Transverse colon (tissue), 4 donors: ENCODE measurements around the gene SYT1. TPM values are rescaled to one million over a fixed set of nuclear protein-coding genes. Genes with fewer than 3 reads are reported as not detected.

Experiments used
- DNase-seq: peaks from one replicate; pipeline ENCODE4 v3.0.0-alpha.2; 2019
- H3K27ac ChIP-seq, 4 donors: fragments of 200-600 bp; sonication (generic); 2 replicates each; pipeline ENCODE4 v1.5.1; 2016 to 2018; ENCODE audit warnings: inconsistent platforms in 4 of 4
- H3K27me3 ChIP-seq: fragments of 200-600 bp; sonication (generic); 2 replicates; pipeline ENCODE4 v1.5.1; 2017; ENCODE audit warnings: inconsistent platforms
- H3K36me3 ChIP-seq, 4 donors: fragments of 200-600 bp; sonication (generic); 2 replicates each; pipeline ENCODE4 v1.5.1; 2017 to 2019; ENCODE audit warnings: inconsistent platforms in 4 of 4
- H3K4me1 ChIP-seq, 4 donors: fragments of 200-600 bp; sonication (generic); 2 replicates each; pipeline ENCODE4 v1.5.1; 2017 to 2020; ENCODE audit warnings: inconsistent platforms in 4 of 4
- H3K4me3 ChIP-seq, 4 donors: fragments of 200-600 bp; sonication (generic); 1 replicate in 1 of 4; 2 replicates in 3 of 4; pipeline versions ENCODE4 v1.5.1 to v1.6.1; 2017 to 2019; ENCODE audit warnings: inconsistent platforms in 4 of 4
- H3K9me3 ChIP-seq, 2 donors: fragments of 200-600 bp; sonication (generic); 2 replicates each; pipeline ENCODE4 v1.5.1; 2017 to 2019; ENCODE audit warnings: inconsistent platforms in 2 of 2
- CTCF ChIP-seq, 5 experiments: fragments of 200-600 bp in 3 of 5; fragments of 450-650 bp in 2 of 5; sonication (generic) in 3 of 5; IDR thresholded peaks; 1 replicate in 2 of 5; 2 replicates in 3 of 5; pipeline ENCODE4 v1.5.1; 2016 to 2017; ENCODE audit warnings: antibody characterized with exemption in 5 of 5, inconsistent platforms in 3 of 5, mild to moderate bottlenecking in 2 of 5, moderate library complexity in 1 of 5
- EP300 ChIP-seq: sonication (generic); formaldehyde crosslinking; IDR thresholded peaks from one replicate; pipeline ENCODE4 v1.6.1; 2017; ENCODE audit warnings: antibody characterized with exemption, low read depth
- POLR2A ChIP-seq: fragments of 450-650 bp; IDR thresholded peaks from one replicate; pipeline ENCODE4 v1.6.1; 2016; ENCODE audit warnings: antibody characterized with exemption, mild to moderate bottlenecking, moderate library complexity
- POLR2AphosphoS5 ChIP-seq, 3 donors: sonication (generic); formaldehyde crosslinking; IDR thresholded peaks; one replicate each; pipeline ENCODE4 v1.6.1; 2016; ENCODE audit warnings: antibody characterized with exemption in 3 of 3
- WGBS, 2 donors: methylation state at CpG; one replicate each; pipeline ENCODE4 v1.1.5; 2018; ENCODE audit warnings: low coverage in 1 of 2; 5-methylcytosine and 5-hydroxymethylcytosine counted together
- in situ Hi-C, 4 donors: fragments of 200-750 bp; cut with MboI; loops; one replicate each; pipeline versions ENCODE4 v1.15.0 to v1.15.1; 2017; ENCODE audit warnings: low sequenced_read_pairs in 3 of 4, low pct_ligation_motif_present in 1 of 4, low pct_unique_long_range_greater_than_20kb in 1 of 4
- intact Hi-C: fragments of 100-400 bp; cut with DNase I; formaldehyde crosslinking; loops from one replicate; pipeline ENCODE4 v1.15.1; 2023; ENCODE audit warnings: low total_unique reads
- total RNA-seq, 4 donors: library from RNA; depleted of rRNA; stranded (reverse); fragments of >200 nt; gene quantifications; one replicate each; pipeline ENCODE4 v1.1.0, GENCODE V29; 2016

SYT1 gene
- total RNA-seq, 4 donors from 2014 or later: 0.60 to 4.9 (median 2.1) TPM

DNA sequence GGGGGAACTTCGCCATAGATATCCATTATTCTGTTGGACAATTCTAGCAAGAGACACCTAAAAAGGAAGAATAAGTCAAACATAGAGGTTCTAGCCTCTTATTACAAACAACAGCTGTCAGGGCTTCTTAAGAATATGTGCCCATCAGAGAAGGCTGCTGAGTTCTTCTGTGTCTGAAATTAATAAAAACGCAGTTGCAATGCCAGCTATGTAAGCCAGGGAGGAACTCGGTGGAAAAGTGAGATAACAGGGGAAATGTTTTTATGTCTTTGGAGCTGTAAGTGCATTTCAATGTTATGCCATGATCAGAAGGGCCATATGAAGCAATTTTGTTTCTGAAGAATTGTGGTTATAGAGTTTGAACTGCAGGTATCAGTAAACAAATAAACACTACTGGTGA is 95.0 kb downstream of the SYT1 start:
- TF ChIP-seq CTCF (IDR thresholded peaks at IDR 0.05): no peak
- no peak for TF ChIP-seq EP300
- TF ChIP-seq POLR2AphosphoS5 (IDR thresholded peaks at IDR 0.05): no peak
- TF ChIP-seq POLR2A: no peak
- intact Hi-C loops: no loop called here
- WGBS, 2 donors: 60 to 76% methylated on average over 3 of the region's 3 CpGs
- H3K27ac ChIP-seq: no peak overlapping the region
- in situ Hi-C loops: no loop called here
- no peaks in the 10 kb centered on the region for H3K36me3 ChIP-seq
- no peaks in the 10 kb centered on the region for H3K9me3 ChIP-seq
- no peak overlapping the region for H3K4me3 ChIP-seq
- no peak for DNase-seq
- H3K4me1 ChIP-seq: no peaks in the 10 kb centered on the region
- H3K27me3 ChIP-seq: no peaks in the 10 kb centered on the region

DNA sequence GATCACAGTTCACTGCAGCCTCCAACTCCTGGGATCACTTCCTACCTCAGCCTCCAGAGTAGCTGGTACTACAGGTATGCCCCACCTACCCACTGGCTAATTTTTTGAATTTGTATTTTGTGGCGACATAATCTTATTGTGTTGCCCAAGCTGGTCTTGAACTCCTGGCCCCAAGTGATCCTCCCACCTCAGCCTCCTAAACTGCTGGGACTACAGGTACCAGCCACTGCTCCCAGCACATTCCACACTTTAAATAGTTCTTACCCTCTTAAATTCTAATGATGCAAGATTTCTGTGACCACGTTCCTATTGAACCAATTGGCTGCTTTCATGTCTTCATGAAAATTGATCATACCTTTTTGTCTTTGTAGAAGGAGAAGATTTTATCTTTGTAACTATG is 96.6 kb downstream of the SYT1 start:
- 89 to 100% methylated on average over 1 to 2 of the region's 2 CpGs for WGBS, 2 donors
- H3K27me3 ChIP-seq: no peaks in the 10 kb centered on the region
- no peaks in the 10 kb centered on the region for H3K36me3 ChIP-seq
- H3K4me1 ChIP-seq: no peaks in the 10 kb centered on the region
- TF ChIP-seq POLR2AphosphoS5 (IDR thresholded peaks at IDR 0.05): no peak
- TF ChIP-seq POLR2A: no peak
- TF ChIP-seq EP300: no peak
- no peak for TF ChIP-seq CTCF (IDR thresholded peaks at IDR 0.05)
- H3K27ac ChIP-seq: no peak overlapping the region
- no peak overlapping the region for H3K4me3 ChIP-seq
- no peak for DNase-seq
- intact Hi-C loops (no loop called here), in situ Hi-C loops (no loop called here)
- H3K9me3 ChIP-seq: no peaks in the 10 kb centered on the region

DNA sequence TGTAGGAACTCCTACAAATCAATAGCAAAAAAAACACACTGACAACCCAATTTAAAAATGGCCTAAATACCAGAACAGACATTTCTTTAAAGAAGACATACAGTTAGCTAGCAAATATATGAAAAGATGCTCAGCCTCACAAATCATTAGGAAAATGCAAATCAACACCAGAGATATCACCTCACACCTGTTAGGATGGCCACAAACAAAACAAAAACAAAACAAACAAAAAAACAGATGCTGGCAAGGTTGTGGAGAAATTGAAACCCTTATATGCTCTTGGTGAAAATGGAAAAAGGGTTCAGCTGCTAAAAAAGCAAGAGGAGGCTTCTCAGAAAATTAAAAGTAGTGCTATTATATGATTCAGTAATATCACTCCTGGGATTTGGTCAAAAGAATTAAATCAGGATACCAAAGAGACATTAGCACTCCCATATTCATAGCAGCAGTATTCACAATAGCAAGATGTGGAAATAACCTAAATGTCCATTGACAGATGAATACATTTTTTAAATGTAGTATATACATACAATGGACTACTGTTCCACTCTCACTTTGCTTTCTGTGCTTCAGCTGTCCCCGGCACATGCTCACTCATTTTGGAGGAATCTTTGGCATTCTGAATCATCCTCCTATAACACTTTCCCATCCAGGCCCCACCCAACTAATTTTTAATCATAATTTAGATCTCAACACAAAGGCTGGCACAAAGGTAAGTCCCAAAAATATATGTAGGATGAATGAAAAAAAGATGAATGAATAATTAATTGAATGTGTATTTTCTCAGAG is 99.1 kb downstream of the SYT1 start:
- 71 to 89% methylated on average over 1 of the region's 1 CpG for WGBS, 2 donors
- H3K4me1 ChIP-seq: no peaks in the 10 kb centered on the region
- H3K4me3 ChIP-seq: no peak overlapping the region
- H3K27ac ChIP-seq: no peak overlapping the region
- H3K9me3 ChIP-seq: no peaks in the 10 kb centered on the region
- H3K36me3 ChIP-seq: no peaks in the 10 kb centered on the region
- intact Hi-C loops: no loop called here
- TF ChIP-seq POLR2AphosphoS5 (IDR thresholded peaks at IDR 0.05): no peak
- TF ChIP-seq EP300: no peak
- no peak for TF ChIP-seq POLR2A
- no peak for TF ChIP-seq CTCF (IDR thresholded peaks at IDR 0.05)
- H3K27me3 ChIP-seq: no peaks in the 10 kb centered on the region
- no peak for DNase-seq
- in situ Hi-C loops: no loop called here

GRCh38 chr12:78964521-78964920 is 99.9 kb downstream of the SYT1 start:
- no peak overlapping the region for H3K27ac ChIP-seq
- no peaks in the 10 kb centered on the region for H3K36me3 ChIP-seq
- H3K4me3 ChIP-seq: no peak overlapping the region
- no peaks in the 10 kb centered on the region for H3K4me1 ChIP-seq
- no peaks in the 10 kb centered on the region for H3K27me3 ChIP-seq
- intact Hi-C loops: no loop called here
- in situ Hi-C loops: no loop called here
- H3K9me3 ChIP-seq: no peaks in the 10 kb centered on the region
- no peak for TF ChIP-seq POLR2A
- no peak for TF ChIP-seq EP300
- TF ChIP-seq CTCF (IDR thresholded peaks at IDR 0.05): no peak
- TF ChIP-seq POLR2AphosphoS5 (IDR thresholded peaks at IDR 0.05): no peak
- no peak for DNase-seq
